Neural cell (in vitro differentiated cells): ENCODE results near the gene PDE11A.

ENCODE experiments used
- CTCF ChIP-seq: fragments of 450-650 bp; IDR thresholded peaks from 2 replicates; pipeline ENCODE4 v1.5.1; 2014; ENCODE audit warnings: antibody characterized with exemption, mild to moderate bottlenecking, moderate library complexity; ENCODE audit not compliant: poor library complexity, severe bottlenecking
- EP300 ChIP-seq: fragments of 450-650 bp; conservative IDR thresholded peaks from 2 replicates; pipeline ENCODE4 v1.6.1; 2014; ENCODE audit warnings: antibody characterized with exemption, mild to moderate bottlenecking, moderate library complexity; ENCODE audit not compliant: poor library complexity, severe bottlenecking
- POLR2AphosphoS5 ChIP-seq: IDR thresholded peaks from 2 replicates; pipeline ENCODE4 v1.6.1; 2012
- RAD21 ChIP-seq: fragments of 450-650 bp; conservative IDR thresholded peaks from 2 replicates; pipeline ENCODE4 v1.6.1; 2014; ENCODE audit warnings: antibody characterized with exemption, mild to moderate bottlenecking, moderate library complexity
- REST ChIP-seq: IDR thresholded peaks from 2 replicates; pipeline ENCODE4 v1.6.1; 2012; ENCODE audit warnings: borderline replicate concordance
- SMC3 ChIP-seq: fragments of 450-650 bp; conservative IDR thresholded peaks from 2 replicates; pipeline ENCODE4 v1.6.1; 2014; ENCODE audit warnings: antibody characterized with exemption, mild to moderate bottlenecking, moderate library complexity; ENCODE audit not compliant: poor library complexity
- TAF1 ChIP-seq: IDR thresholded peaks from 2 replicates; pipeline ENCODE4 v1.6.1; 2012; ENCODE audit warnings: low read depth

GRCh38 chr2:177797808-177798207 lies 274.8 kb downstream of the PDE11A start:
- TF ChIP-seq RAD21 (no peak), EP300 (no peak), POLR2AphosphoS5 (no peak), CTCF (no peak), TAF1 (no peak), SMC3 (no peak), REST (peak; percentile 15)
